ENCODE results near the gene EYS. TPM values are rescaled to one million over a fixed set of nuclear protein-coding genes. Genes with fewer than 3 reads are reported as not detected.

The EYS gene
- total and polyA plus RNA-seq, 2 of the 8 experiments (the other 6 are each of a cell fraction or from before 2014, with no cell fraction given) = 0.05 to 0.13 TPM

DNA sequence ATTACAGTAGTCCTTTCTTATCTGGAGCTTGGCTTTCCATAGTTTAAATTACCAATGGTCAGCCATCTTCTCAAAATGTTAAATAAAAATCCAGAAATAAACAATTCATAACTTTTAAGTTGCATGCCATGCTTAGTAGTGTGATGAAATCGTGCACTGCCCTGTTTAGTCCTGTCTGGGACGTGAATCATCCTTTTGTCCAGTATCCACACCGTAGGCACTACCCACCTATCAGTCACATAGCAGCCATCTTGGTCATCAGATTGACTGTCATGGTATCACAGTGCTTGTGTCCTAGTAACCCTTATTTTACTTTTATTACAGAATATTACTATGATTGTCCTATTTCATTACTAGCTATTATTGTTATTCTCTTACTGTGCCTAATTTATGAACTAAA lies 924.1 kb downstream of the EYS start (continued):
- TF ChIP-seq ZNF274 (IDR thresholded peaks at IDR 0.05; ENCODE audit: borderline replicate concordance, extremely low read depth, low read length) (no peak), TEAD4 (IDR thresholded peaks at IDR 0.05; ENCODE audit: low read depth, low read length) (no peak)
- TF ChIP-seq, protein P1, sequence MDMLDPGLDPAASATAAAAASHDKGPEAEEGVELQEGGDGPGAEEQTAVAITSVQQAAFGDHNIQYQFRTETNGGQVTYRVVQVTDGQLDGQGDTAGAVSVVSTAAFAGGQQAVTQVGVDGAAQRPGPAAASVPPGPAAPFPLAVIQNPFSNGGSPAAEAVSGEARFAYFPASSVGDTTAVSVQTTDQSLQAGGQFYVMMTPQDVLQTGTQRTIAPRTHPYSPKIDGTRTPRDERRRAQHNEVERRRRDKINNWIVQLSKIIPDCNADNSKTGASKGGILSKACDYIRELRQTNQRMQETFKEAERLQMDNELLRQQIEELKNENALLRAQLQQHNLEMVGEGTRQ (IDR thresholded peaks at IDR 0.05; ENCODE audit: low read length) = no peak

Data from H1 (cell line).